Kidney (tissue), 14 donors: ENCODE results near the gene CDH13. TPM values are rescaled to one million over a fixed set of nuclear protein-coding genes. Genes with fewer than 3 reads are reported as not detected.

Experiments used
- DNase-seq, 5 donors: peaks; one replicate each; pipeline ENCODE4 v3.0.0-alpha.2; 2013 to 2020
- FAIRE-seq: peaks from 2 replicates; lab custom pipeline; 2012; peaks lifted over from hg19 to GRCh38; lab: Jason Lieb, UNC
- H3K27ac ChIP-seq, 2 donors: one replicate each; pipeline ENCODE4 v1.7.0; 2013; ENCODE audit warnings: low read depth in 2 of 2, low read length in 2 of 2, inconsistent platforms in 1 of 2
- H3K27me3 ChIP-seq: one replicate; pipeline ENCODE4 v1.7.1; 2013; ENCODE audit warnings: low read length, inconsistent platforms; ENCODE audit not compliant: control insufficient read depth, insufficient read depth
- H3K36me3 ChIP-seq, 3 donors: one replicate each; pipeline versions ENCODE4 v1.7.0 to v1.7.1; 2013; ENCODE audit warnings: low read length in 3 of 3, control low read depth in 1 of 3, inconsistent platforms in 1 of 3; ENCODE audit not compliant: insufficient read depth in 3 of 3, control insufficient read depth in 2 of 3
- H3K4me1 ChIP-seq, 3 donors: one replicate each; pipeline versions ENCODE4 v1.7.0 to v1.7.1; 2013; ENCODE audit warnings: low read length in 3 of 3, inconsistent platforms in 1 of 3, low read depth in 1 of 3; ENCODE audit not compliant: control insufficient read depth in 2 of 3, insufficient read depth in 2 of 3
- H3K4me3 ChIP-seq, 3 donors: one replicate each; pipeline versions ENCODE4 v1.7.0 to v1.8.1; 2013; ENCODE audit warnings: low read length in 3 of 3, control low read depth in 1 of 3, inconsistent platforms in 1 of 3
- H3K9ac ChIP-seq, 3 donors: one replicate each; pipeline versions ENCODE4 v1.7.0 to v1.7.1; 2013; ENCODE audit warnings: low read length in 3 of 3, control low read depth in 1 of 3, inconsistent platforms in 1 of 3
- H3K9me3 ChIP-seq, 3 donors: one replicate each; pipeline versions ENCODE4 v1.7.0 to v1.7.1; 2013; ENCODE audit warnings: low read length in 3 of 3, control low read depth in 1 of 3, inconsistent platforms in 1 of 3; ENCODE audit not compliant: control insufficient read depth in 2 of 3, insufficient read depth in 1 of 3
- intact Hi-C: fragments of 100-400 bp; cut with DNase I; formaldehyde crosslinking; loops from one replicate; pipeline ENCODE4 v1.11.1; 2022
- polyA plus RNA-seq: library from polyadenylated mRNA; stranded (reverse); fragments of 350-450 nt; fragmentation: Illumina TruSeq; extraction: RNeasy Lipid Tissue Mini Kit (QIAGEN cat#74804); gene quantifications from one replicate; pipeline ENCODE4 v1.2.3, GENCODE V29; 2014; ENCODE audit warnings: low read depth, low replicate concordance; ENCODE audit not compliant: insufficient read depth
- total RNA-seq: library from RNA; stranded (reverse); fragmentation: NEBNext Ultra II Directional; extraction: Animal tissue kit (Norgen Biotek cat#: 25700); gene quantifications from one replicate; pipeline ENCODE4 v1.2.1, GENCODE V29; 2021
- TF ChIP-seq, protein P1 (sequence below): IDR thresholded peaks from 3 replicates; pipeline ENCODE4 v1.5.1; 2012; ENCODE audit warnings: mild to moderate bottlenecking, moderate library complexity, borderline replicate concordance; ENCODE audit not compliant: insufficient read depth; ENCODE audit errors: extremely low read depth
- donor health status: control.
- donor health status: control.
- donor health status: control.
- donor health status: control.
- donor health status: control.
- donor health status: DM: yes; HTN: yes; CAD: no.
- donor health status: Normal renal cell carcinoma (clear cell type).

CDH13 gene
- total and polyA plus RNA-seq, 2 donors from 2014 or later: 4.8 to 13.8 TPM

DNA sequence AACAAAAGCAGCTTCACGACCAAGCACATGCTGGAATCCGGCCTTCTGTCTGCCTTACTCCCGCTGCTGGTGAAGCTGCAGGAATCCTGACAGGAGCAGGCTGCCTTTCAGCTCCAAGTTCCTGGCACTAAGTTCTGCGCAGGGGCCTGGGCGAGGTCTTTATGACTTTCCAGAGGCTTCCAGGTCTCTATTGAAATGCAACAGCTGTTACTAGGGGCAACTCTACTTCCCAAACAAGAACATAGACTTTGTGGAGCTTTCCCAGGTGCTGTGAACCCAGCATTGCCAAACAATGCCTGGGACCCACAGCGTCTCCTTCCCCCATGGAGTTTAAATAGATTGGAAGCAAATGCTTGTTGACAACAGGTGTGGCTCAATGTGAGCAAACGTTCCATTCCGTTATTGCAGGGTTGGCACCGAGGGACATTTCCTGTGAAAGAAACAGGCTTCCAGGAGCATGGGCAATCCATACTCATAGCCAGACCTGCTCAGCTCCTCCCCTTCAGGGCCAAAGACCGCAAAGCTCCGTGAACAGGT is 156.0 kb downstream of the CDH13 start:
- H3K4me3 ChIP-seq: no peak overlapping the region
- H3K27ac ChIP-seq: no peak overlapping the region
- no peaks in the 10 kb centered on the region for H3K9me3 ChIP-seq
- no peak overlapping the region for H3K9ac ChIP-seq
- DNase-seq (peak in 3 of 5 donors; percentile 12 to 27 (median 26)), FAIRE-seq (no peak)
- no peaks in the 10 kb centered on the region for H3K27me3 ChIP-seq
- intact Hi-C loops: no loop called here
- H3K4me1 ChIP-seq: peaks cover 0 to 3% (median 0%) of the 10 kb centered on the region in 3 donors
- no peaks in the 10 kb centered on the region for H3K36me3 ChIP-seq
- TF ChIP-seq, protein P1, sequence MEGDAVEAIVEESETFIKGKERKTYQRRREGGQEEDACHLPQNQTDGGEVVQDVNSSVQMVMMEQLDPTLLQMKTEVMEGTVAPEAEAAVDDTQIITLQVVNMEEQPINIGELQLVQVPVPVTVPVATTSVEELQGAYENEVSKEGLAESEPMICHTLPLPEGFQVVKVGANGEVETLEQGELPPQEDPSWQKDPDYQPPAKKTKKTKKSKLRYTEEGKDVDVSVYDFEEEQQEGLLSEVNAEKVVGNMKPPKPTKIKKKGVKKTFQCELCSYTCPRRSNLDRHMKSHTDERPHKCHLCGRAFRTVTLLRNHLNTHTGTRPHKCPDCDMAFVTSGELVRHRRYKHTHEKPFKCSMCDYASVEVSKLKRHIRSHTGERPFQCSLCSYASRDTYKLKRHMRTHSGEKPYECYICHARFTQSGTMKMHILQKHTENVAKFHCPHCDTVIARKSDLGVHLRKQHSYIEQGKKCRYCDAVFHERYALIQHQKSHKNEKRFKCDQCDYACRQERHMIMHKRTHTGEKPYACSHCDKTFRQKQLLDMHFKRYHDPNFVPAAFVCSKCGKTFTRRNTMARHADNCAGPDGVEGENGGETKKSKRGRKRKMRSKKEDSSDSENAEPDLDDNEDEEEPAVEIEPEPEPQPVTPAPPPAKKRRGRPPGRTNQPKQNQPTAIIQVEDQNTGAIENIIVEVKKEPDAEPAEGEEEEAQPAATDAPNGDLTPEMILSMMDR: no peak

DNA sequence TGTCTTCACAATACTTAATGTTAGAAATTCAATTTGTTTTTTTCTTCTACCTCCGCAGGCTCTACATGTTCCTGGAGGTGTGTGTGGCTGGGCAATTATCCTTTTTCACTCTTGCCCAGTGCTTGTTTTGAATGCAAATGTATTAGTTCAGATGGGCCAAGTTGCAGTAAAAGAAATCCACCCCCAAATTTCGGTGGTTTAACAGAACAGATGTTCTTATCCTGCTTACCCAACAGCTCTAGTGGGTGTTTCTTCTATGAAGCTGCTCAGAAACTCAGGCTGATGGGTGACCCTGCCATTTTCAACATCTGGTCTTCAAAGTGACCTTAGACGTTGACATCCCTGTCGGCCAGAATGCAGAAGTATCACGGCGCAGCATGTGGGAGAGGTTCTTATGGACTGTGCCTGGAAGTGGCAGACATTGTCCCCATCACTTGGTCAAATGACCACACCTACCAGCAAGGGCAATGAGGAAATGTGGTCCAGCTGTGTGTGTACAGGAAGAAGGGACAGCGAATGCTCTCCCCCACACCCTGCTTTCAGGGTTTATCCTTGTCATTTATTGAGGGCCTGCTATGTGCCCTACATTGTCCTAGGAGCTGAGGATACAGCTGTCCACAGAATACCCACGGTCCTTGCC is 157.3 kb downstream of the CDH13 start:
- peaks cover 0 to 3% (median 0%) of the 10 kb centered on the region in 3 donors for H3K4me1 ChIP-seq
- H3K27me3 ChIP-seq: no peaks in the 10 kb centered on the region
- intact Hi-C loops: no loop called here
- H3K9ac ChIP-seq: no peak overlapping the region
- no peaks in the 10 kb centered on the region for H3K9me3 ChIP-seq
- H3K27ac ChIP-seq: no peak overlapping the region
- no peak for FAIRE-seq
- H3K4me3 ChIP-seq: no peak overlapping the region
- H3K36me3 ChIP-seq: no peaks in the 10 kb centered on the region
- TF ChIP-seq, protein P1: no peak
- no peak for DNase-seq

DNA sequence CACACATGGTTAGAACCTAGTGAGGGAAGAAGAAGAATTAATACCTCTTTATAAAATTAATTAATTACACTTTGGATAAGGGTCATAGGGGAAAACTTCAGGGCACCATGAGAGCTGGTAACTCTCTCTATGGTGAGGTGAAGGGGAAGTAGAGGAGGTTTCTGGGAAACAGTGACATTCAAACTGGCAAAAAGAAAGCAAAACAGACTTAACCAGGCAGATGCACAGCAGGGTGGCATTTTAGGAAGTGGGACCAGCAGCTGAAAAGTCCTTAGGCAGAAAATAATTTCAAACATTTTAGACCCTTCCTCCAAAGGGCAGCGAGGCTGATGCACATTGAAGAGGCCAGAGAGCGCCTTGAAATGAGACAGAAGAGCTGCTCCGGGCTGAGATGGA is 157.8 kb downstream of the CDH13 start:
- intact Hi-C loops: no loop called here
- Histone ChIP-seq H3K27me3 (no peaks in the 10 kb centered on the region), H3K9ac (no peak overlapping the region), H3K9me3 (no peaks in the 10 kb centered on the region), H3K27ac (no peak overlapping the region), H3K4me3 (no peak overlapping the region), H3K36me3 (no peaks in the 10 kb centered on the region), H3K4me1 (peaks cover 0 to 3% (median 0%) of the 10 kb centered on the region in 3 donors)
- TF ChIP-seq, protein P1: no peak
- DNase-seq: no peak
- FAIRE-seq: no peak

- no peaks in the 10 kb centered on the region for H3K9me3 ChIP-seq
- no peak for DNase-seq
- H3K36me3 ChIP-seq: no peaks in the 10 kb centered on the region
- TF ChIP-seq, protein P1: no peak
- H3K27me3 ChIP-seq: no peaks in the 10 kb centered on the region
- no peak overlapping the region for H3K4me3 ChIP-seq
- H3K27ac ChIP-seq: no peak overlapping the region
- FAIRE-seq: no peak
- intact Hi-C loops: no loop called here
- H3K4me1 ChIP-seq: no peaks in the 10 kb centered on the region
- no peak overlapping the region for H3K9ac ChIP-seq
Observed at GRCh38 chr16:82788225-82788624, 161.5 kb downstream of the CDH13 start.
